ENCODE measurements around the gene CUL4A.

DNA sequence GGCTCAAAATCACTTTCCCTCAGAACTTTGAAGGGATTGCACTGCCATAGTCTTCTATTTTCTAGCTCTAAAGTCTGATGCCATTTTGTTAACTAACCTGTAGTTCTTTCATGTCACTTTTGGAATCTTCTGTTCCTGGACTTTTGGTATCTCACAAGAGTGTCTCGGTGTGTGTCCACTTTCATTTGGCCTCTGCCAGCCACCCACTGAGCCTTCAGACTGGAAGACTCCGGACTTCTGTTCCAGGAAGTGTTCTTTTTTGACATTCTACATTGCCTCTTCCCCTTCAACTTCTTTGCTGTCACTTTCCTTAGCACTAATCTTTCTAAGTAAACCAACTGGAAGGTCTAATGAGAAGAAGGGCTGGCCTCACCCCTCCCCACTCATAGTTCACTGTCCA is 62.6 kb downstream of the CUL4A start:
- TF ChIP-seq, protein P1, sequence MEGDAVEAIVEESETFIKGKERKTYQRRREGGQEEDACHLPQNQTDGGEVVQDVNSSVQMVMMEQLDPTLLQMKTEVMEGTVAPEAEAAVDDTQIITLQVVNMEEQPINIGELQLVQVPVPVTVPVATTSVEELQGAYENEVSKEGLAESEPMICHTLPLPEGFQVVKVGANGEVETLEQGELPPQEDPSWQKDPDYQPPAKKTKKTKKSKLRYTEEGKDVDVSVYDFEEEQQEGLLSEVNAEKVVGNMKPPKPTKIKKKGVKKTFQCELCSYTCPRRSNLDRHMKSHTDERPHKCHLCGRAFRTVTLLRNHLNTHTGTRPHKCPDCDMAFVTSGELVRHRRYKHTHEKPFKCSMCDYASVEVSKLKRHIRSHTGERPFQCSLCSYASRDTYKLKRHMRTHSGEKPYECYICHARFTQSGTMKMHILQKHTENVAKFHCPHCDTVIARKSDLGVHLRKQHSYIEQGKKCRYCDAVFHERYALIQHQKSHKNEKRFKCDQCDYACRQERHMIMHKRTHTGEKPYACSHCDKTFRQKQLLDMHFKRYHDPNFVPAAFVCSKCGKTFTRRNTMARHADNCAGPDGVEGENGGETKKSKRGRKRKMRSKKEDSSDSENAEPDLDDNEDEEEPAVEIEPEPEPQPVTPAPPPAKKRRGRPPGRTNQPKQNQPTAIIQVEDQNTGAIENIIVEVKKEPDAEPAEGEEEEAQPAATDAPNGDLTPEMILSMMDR (conservative IDR thresholded peaks at IDR 0.05 in 1 of 2, IDR thresholded peaks at IDR 0.05 in 1 of 2; ENCODE audit: low read depth in 1 of 2, low read length in 2 of 2), result no peak
- TF ChIP-seq EZH2 (IDR thresholded peaks at IDR 0.05; ENCODE audit: low read length, missing control alignments), result no peak

Measured in fibroblast of lung (primary cell).